GF-D8 (cell line): ENCODE results near the gene USP17L27.
"Not testable (repeated sequence)": the region's sequence is repeated elsewhere in the genome, so short reads cannot be mapped to it uniquely, and the experiment has no call there.

ENCODE experiments used
- DNase-seq: peaks from one replicate; lab custom pipeline; 2025; lab: John Stamatoyannopoulos, UW

USP17L27 gene, protein sequence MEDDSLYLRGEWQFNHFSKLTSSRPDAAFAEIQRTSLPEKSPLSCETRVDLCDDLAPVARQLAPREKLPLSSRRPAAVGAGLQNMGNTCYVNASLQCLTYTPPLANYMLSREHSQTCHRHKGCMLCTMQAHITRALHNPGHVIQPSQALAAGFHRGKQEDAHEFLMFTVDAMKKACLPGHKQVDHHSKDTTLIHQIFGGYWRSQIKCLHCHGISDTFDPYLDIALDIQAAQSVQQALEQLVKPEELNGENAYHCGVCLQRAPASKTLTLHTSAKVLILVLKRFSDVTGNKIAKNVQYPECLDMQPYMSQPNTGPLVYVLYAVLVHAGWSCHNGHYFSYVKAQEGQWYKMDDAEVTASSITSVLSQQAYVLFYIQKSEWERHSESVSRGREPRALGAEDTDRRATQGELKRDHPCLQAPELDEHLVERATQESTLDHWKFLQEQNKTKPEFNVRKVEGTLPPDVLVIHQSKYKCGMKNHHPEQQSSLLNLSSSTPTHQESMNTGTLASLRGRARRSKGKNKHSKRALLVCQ

DNA sequence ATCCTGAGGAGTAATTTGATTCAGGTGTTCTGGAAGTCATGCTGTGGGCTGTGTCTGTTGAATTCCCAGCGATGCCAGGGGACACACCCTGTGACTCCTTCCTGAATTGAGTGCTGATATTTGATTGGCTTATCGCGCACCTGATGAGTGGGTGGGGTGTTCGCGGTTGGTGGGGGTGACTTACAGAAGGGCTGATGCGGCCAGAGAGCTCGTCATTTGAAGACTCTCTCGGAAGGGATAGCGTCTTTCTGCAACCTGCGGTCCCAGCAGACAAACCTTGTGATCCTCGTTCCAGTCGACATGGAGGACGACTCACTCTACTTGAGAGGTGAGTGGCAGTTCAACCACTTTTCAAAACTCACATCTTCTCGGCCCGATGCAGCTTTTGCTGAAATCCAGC, at the start of gene USP17L27:
Gene USP17L27, plus strand, starts transcription at position 301 of the 400 bp plus-strand sequence. Its CDS starts 0 bp downstream, at position 301.
- DNase-seq = not testable (repeated sequence)

DNA sequence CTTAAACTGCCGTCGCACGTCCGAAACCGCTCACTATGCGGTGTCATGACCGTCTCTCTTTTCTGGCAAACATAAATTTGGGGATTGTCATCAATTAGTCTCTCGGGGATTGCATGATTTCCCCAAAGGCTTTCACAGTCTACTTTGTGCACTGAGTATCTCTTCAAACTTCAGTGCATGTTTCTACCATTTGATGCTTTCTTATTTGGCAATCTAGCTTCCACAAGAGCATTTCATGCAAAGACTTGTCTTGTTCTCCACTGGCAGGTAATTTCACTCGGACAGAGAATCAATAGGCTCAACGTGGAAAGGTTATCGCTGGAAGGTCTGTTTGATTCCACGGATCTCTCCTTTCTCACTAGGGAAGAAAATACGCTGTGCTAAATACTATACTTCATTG, 19.8 kb upstream of the USP17L27 start:
- not testable (repeated sequence) for DNase-seq

DNA sequence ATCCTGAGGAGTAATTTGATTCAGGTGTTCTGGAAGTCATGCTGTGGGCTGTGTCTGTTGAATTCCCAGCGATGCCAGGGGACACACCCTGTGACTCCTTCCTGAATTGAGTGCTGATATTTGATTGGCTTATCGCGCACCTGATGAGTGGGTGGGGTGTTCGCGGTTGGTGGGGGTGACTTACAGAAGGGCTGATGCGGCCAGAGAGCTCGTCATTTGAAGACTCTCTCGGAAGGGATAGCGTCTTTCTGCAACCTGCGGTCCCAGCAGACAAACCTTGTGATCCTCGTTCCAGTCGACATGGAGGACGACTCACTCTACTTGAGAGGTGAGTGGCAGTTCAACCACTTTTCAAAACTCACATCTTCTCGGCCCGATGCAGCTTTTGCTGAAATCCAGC, 19.1 kb upstream of the USP17L27 start, which contains the start of gene USP17L24:
Gene USP17L24, plus strand, starts transcription at position 301 of the 400 bp plus-strand sequence. Its CDS starts 0 bp downstream, at position 301.
- not testable (repeated sequence) for DNase-seq

DNA sequence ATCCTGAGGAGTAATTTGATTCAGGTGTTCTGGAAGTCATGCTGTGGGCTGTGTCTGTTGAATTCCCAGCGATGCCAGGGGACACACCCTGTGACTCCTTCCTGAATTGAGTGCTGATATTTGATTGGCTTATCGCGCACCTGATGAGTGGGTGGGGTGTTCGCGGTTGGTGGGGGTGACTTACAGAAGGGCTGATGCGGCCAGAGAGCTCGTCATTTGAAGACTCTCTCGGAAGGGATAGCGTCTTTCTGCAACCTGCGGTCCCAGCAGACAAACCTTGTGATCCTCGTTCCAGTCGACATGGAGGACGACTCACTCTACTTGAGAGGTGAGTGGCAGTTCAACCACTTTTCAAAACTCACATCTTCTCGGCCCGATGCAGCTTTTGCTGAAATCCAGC, 14.3 kb upstream of the USP17L27 start, which contains the start of gene USP17L25:
Gene USP17L25, plus strand, starts transcription at position 301 of the 400 bp plus-strand sequence. Its CDS starts 0 bp downstream, at position 301.
- not testable (repeated sequence) for DNase-seq

DNA sequence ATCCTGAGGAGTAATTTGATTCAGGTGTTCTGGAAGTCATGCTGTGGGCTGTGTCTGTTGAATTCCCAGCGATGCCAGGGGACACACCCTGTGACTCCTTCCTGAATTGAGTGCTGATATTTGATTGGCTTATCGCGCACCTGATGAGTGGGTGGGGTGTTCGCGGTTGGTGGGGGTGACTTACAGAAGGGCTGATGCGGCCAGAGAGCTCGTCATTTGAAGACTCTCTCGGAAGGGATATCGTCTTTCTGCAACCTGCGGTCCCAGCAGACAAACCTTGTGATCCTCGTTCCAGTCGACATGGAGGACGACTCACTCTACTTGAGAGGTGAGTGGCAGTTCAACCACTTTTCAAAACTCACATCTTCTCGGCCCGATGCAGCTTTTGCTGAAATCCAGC, 9.6 kb upstream of the USP17L27 start, which contains the start of gene USP17L26:
Gene USP17L26, plus strand, starts transcription at position 301 of the 400 bp plus-strand sequence. Its CDS starts 0 bp downstream, at position 301.
- DNase-seq = not testable (repeated sequence)

DNA sequence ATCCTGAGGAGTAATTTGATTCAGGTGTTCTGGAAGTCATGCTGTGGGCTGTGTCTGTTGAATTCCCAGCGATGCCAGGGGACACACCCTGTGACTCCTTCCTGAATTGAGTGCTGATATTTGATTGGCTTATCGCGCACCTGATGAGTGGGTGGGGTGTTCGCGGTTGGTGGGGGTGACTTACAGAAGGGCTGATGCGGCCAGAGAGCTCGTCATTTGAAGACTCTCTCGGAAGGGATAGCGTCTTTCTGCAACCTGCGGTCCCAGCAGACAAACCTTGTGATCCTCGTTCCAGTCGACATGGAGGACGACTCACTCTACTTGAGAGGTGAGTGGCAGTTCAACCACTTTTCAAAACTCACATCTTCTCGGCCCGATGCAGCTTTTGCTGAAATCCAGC, 4.8 kb upstream of the USP17L27 start, which contains the start of gene USP17L5:
Gene USP17L5, plus strand, starts transcription at position 301 of the 400 bp plus-strand sequence. Its CDS starts 0 bp downstream, at position 301.
- DNase-seq = not testable (repeated sequence)

DNA sequence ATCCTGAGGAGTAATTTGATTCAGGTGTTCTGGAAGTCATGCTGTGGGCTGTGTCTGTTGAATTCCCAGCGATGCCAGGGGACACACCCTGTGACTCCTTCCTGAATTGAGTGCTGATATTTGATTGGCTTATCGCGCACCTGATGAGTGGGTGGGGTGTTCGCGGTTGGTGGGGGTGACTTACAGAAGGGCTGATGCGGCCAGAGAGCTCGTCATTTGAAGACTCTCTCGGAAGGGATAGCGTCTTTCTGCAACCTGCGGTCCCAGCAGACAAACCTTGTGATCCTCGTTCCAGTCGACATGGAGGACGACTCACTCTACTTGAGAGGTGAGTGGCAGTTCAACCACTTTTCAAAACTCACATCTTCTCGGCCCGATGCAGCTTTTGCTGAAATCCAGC, 4.6 kb downstream of the USP17L27 start, which contains the start of gene USP17L28:
Gene USP17L28, plus strand, starts transcription at position 301 of the 400 bp plus-strand sequence. Its CDS starts 0 bp downstream, at position 301.
- DNase-seq = not testable (repeated sequence)

DNA sequence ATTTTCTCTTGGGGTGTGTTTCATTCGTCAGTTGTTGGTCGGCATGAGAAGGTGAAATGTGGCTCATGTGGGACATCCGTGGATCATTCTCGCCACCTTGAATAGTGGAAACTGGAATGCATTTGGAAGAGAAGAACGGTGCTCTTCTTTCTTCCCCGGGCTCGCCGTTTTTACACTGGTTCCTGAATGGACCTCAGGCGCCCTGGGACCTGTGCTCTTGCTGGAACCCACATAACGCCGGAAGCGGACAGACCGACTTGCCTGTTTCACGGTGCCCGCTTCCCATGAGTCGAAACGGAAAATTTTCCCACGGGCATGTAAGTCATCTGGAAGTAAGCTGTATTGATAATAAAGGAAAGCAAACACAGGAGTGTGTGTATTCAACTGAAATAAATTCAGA, 6.9 kb downstream of the USP17L27 start:
- not testable (repeated sequence) for DNase-seq

DNA sequence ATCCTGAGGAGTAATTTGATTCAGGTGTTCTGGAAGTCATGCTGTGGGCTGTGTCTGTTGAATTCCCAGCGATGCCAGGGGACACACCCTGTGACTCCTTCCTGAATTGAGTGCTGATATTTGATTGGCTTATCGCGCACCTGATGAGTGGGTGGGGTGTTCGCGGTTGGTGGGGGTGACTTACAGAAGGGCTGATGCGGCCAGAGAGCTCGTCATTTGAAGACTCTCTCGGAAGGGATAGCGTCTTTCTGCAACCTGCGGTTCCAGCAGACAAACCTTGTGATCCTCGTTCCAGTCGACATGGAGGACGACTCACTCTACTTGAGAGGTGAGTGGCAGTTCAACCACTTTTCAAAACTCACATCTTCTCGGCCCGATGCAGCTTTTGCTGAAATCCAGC, 9.4 kb downstream of the USP17L27 start, which contains the start of gene USP17L29:
Gene USP17L29, plus strand, starts transcription at position 301 of the 400 bp plus-strand sequence. Its CDS starts 0 bp downstream, at position 301.
- not testable (repeated sequence) for DNase-seq

DNA sequence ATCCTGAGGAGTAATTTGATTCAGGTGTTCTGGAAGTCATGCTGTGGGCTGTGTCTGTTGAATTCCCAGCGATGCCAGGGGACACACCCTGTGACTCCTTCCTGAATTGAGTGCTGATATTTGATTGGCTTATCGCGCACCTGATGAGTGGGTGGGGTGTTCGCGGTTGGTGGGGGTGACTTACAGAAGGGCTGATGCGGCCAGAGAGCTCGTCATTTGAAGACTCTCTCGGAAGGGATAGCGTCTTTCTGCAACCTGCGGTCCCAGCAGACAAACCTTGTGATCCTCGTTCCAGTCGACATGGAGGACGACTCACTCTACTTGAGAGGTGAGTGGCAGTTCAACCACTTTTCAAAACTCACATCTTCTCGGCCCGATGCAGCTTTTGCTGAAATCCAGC, 18.9 kb downstream of the USP17L27 start, which contains the start of gene USP17L30:
Gene USP17L30, plus strand, starts transcription at position 301 of the 400 bp plus-strand sequence. Its CDS starts 0 bp downstream, at position 301.
- DNase-seq = not testable (repeated sequence)

DNA sequence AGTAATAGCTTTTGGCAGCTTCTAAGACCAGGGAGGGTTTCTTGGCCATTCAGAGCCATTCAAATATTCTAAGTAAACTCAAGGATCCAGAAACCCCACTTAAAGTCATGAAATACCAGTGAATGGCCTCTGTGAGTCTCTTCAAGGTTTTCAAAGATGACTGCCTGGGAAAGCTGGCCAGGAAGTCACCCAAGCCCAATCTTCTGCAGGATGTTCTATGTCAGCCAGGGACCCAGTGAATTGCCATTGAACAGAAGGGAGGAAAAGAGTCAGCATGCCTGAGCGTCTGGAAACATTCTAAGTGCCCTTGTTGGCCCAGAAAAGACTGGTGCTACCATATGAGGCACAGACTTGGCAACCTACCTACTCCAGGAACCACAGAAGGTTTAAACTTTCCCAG, 35.9 kb downstream of the USP17L27 start:
- not testable (repeated sequence) for DNase-seq

DNA sequence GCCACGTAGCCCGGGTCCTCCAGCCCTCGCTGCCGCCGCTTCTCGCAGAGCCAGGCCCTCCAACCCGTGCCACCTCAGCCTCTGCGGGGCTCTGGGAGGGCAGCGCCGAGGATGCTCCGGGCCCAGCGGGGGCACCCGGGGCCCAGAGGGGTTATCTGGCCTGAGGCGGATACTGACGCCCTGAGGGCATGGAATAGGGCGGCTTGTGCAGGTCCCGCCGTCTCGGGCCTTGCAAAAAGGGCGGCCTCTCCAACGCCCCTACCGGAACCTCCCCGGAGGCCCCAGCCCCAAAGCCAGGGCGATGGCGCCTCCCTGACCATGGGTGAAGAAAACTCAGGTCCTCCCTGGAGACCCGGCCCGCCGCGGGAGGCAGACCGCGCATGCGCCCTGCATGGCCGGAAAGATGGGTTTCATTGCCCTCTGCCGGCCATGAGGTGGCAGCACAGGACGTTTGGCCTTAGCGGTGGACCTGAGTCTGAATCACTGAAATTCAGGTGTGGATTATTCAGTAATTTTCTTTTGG, 37.1 kb downstream of the USP17L27 start:
- not testable (repeated sequence) for DNase-seq

DNA sequence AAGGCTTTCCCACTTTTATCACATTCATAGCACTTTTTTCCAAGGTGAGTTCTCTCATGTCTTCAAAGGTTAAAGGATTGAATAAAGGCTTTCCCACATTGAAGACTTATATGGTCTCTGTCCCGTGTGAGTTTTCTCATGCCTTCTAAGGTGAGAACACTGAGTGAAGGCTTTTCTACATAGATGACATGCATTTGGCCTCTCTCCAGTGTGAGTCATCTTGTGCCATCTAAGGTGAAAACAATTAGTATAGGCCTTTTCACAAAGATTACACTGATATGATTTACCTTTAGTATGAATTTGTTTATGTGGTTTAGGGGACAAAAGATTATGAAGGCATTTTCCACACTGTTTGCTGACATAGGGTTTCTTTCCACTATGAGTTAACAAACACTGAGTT, 40.2 kb downstream of the USP17L27 start:
- DNase-seq = no peak

DNA sequence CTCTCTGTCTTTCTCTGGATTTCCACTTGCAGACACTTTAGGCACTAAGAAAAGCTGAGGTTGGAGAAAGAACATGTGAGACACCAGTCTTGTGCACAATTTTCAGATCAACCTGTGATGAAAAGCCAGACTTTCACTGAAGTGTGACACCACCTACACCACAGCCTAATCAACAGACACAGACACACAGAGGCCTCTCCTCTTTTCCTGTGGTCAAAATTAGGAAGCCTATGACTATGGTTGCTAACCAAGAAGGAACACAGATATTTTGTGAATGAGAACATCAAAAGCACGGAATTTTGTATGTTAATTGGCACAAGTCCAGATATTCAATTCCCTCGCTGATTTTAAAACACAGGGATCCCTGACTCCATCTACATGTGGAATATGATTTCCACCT, 45.1 kb downstream of the USP17L27 start:
- not testable (repeated sequence) for DNase-seq
